Measurements from ENCODE around the gene AVEN. TPM values are rescaled to one million over a fixed set of nuclear protein-coding genes. Genes with fewer than 3 reads are reported as not detected.
A peak's percentile ranks its signal among the peaks of the same experiment; 100 is the strongest.

Gene AVEN
- total and polyA plus RNA-seq, 9 of the 15 experiments (the other 6 are each of a cell fraction or from before 2014, with no cell fraction given): 1.5 to 6.4 (median 4.7) TPM

DNA sequence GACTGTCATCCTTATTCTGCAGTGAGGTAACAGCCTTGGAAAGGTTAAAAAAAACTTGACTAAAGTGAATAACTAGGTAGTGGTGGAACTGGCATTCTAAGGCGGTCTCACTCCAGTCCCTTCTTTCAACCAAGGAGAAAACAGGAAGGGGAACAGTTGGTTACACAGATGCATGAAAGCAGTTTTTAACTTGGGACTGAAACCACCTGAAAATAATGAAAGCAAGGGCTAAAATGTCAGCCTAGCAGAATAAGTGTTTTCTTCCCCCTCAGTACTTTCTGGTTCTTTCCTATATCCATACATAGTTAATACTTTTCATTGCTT is 748 bp upstream of the AVEN start (continued):
- TF ChIP-seq, protein P1, sequence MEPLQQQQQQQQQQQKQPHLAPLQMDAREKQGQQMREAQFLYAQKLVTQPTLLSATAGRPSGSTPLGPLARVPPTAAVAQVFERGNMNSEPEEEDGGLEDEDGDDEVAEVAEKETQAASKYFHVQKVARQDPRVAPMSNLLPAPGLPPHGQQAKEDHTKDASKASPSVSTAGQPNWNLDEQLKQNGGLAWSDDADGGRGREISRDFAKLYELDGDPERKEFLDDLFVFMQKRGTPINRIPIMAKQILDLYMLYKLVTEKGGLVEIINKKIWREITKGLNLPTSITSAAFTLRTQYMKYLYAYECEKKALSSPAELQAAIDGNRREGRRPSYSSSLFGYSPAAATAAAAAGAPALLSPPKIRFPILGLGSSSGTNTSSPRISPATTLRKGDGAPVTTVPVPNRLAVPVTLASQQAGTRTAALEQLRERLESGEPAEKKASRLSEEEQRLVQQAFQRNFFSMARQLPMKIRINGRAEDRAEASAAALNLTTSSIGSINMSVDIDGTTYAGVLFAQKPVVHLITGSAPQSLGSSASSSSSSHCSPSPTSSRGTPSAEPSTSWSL (CRISPR knock-in tag; IDR thresholded peaks at IDR 0.05; ENCODE audit: borderline replicate concordance): no peak
- TF ChIP-seq TAF9B (IDR thresholded peaks at IDR 0.05; ENCODE audit: partially characterized antibody): no peak

DNA sequence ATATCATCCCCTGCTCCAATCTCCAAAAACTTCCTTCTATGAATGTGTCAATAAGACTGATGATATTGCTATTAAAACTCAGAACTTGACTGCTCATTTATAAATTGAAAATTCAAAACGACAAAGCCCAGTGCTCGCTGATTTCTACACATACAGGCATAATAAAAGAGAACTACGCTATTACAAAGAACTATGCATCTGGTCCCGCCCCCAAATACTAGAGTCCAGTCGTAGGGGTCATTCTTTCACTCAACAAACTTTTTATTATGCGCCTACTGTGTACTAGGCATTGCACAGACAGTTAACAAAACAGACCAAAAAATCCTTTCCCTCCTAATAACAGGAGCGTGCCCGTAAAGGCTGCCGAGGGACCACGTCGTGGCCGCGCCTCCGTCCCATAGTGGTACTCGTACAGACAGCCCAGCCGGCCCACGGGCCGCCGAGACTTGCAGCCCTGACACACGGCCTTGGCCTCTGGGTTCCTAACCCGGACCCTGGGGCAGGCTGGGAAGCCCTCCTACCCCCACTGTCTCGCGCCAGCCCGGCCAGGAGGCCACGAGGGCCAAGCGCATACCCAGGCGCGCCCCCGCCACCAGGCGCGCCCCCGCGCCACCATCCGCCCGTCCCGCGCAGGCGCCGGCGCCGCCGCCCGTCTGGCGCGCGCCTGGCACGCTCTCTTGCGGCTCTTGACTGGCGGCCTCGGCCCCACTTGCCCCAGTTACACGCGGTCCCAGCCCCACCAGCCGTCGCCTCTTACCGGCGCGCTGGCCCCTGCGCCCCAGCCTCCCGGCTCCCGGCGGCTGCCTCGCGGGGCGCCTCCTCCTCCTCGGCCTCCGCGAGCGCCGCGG is 757 bp downstream of the AVEN start:
- peak overlapping the region; percentile 100 for H2AFZ ChIP-seq (ENCODE audit: low read depth, low read length)
- BruUV-seq (replicated peaks): no TSS peak
- FAIRE-seq: peak; percentile 67
- no peaks in the 10 kb centered on the region for H3K79me2 ChIP-seq (ENCODE audit: control insufficient read depth, insufficient read depth, low read length)
- H3K27ac ChIP-seq (ENCODE audit: extremely low read depth, low read depth, low read length): peak overlapping the region; percentile 46; the same call in 2 of the 3 replicates
- H3K9me1 ChIP-seq (ENCODE audit: control insufficient read depth, insufficient read depth, low read length): no peaks in the 10 kb centered on the region
- peaks cover 3 to 12% of the 10 kb centered on the region in 2 experiments; a peak in 4 of 5 replicates for H3K4me1 ChIP-seq (replicated peaks in 1 of 2; ENCODE audit: control insufficient read depth in 2 of 2, insufficient read depth in 2 of 2, low read length in 2 of 2)
- peak overlapping the region; percentile 71 to 94 for H3K9ac ChIP-seq (ENCODE audit: insufficient read depth in 1 of 2, low read depth in 2 of 2, low read length in 2 of 2)
- ChIA-PET CTCF (ENCODE audit: low intra/inter-chr PET ratio) (no interaction called here), POLR2A (interaction anchor here (0.6 kb wide), 1 partner anchor 58 kb away, joined by 3 read pairs; no protein-coding TSS in a partner anchor)
- ATAC-seq: peak; percentile 79
- H4K20me1 ChIP-seq (replicated peaks; ENCODE audit: control insufficient read depth, insufficient read depth, low read length): no peaks in the 10 kb centered on the region
- H3K4me2 ChIP-seq (ENCODE audit: insufficient read depth, low read length): peak overlapping the region; percentile 91
- peaks cover 14 to 15% of the 10 kb centered on the region in 2 experiments; a peak in 4 of 5 replicates for H3K27me3 ChIP-seq (ENCODE audit: control insufficient read depth in 2 of 2, insufficient read depth in 2 of 2, low read length in 2 of 2)
- no peaks in the 10 kb centered on the region for H3K36me3 ChIP-seq (ENCODE audit: control insufficient read depth, insufficient read depth, low read length)
- 1% methylated on average over 39 of the region's 70 CpGs for WGBS (ENCODE audit: insufficient coverage, low coverage, missing lambda C conversion rate)
- in situ Hi-C loops (cut with MboI) (no loop called here), intact Hi-C loops (cut with micrococcal nuclease) (no loop called here)
- H3K9me3 ChIP-seq (replicated peaks; ENCODE audit: control insufficient read depth, insufficient read depth, low read depth, low read length): no peaks in the 10 kb centered on the region
- H3K4me3 ChIP-seq: peak overlapping the region; percentile 63
- peak; percentile 68 to 76 (median 72) for DNase-seq (ENCODE audit: extremely low read depth in 1 of 4, low spot score in 3 of 4)
- TF ChIP-seq ZKSCAN1 (IDR thresholded peaks at IDR 0.05; ENCODE audit: low read depth, low read length): no peak
- TF ChIP-seq, protein P2, sequence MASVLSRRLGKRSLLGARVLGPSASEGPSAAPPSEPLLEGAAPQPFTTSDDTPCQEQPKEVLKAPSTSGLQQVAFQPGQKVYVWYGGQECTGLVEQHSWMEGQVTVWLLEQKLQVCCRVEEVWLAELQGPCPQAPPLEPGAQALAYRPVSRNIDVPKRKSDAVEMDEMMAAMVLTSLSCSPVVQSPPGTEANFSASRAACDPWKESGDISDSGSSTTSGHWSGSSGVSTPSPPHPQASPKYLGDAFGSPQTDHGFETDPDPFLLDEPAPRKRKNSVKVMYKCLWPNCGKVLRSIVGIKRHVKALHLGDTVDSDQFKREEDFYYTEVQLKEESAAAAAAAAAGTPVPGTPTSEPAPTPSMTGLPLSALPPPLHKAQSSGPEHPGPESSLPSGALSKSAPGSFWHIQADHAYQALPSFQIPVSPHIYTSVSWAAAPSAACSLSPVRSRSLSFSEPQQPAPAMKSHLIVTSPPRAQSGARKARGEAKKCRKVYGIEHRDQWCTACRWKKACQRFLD (CRISPR knock-in tag; IDR thresholded peaks at IDR 0.05): peak; percentile 69; the same call in 1 of the 2 replicates
- no peak for TF ChIP-seq HLTF (IDR thresholded peaks at IDR 0.05)
- TF ChIP-seq, protein P3, sequence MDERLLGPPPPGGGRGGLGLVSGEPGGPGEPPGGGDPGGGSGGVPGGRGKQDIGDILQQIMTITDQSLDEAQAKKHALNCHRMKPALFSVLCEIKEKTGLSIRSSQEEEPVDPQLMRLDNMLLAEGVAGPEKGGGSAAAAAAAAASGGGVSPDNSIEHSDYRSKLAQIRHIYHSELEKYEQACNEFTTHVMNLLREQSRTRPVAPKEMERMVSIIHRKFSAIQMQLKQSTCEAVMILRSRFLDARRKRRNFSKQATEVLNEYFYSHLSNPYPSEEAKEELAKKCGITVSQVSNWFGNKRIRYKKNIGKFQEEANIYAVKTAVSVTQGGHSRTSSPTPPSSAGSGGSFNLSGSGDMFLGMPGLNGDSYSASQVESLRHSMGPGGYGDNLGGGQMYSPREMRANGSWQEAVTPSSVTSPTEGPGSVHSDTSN (CRISPR knock-in tag; IDR thresholded peaks at IDR 0.05; ENCODE audit: low read depth): no peak
- TF ChIP-seq, protein P3 (tag; conservative IDR thresholded peaks at IDR 0.05; ENCODE audit: low read depth): no peak
- TF ChIP-seq CCAR2 (IDR thresholded peaks at IDR 0.05; ENCODE audit: low read depth, low read length): no peak
- TF ChIP-seq, protein P4, sequence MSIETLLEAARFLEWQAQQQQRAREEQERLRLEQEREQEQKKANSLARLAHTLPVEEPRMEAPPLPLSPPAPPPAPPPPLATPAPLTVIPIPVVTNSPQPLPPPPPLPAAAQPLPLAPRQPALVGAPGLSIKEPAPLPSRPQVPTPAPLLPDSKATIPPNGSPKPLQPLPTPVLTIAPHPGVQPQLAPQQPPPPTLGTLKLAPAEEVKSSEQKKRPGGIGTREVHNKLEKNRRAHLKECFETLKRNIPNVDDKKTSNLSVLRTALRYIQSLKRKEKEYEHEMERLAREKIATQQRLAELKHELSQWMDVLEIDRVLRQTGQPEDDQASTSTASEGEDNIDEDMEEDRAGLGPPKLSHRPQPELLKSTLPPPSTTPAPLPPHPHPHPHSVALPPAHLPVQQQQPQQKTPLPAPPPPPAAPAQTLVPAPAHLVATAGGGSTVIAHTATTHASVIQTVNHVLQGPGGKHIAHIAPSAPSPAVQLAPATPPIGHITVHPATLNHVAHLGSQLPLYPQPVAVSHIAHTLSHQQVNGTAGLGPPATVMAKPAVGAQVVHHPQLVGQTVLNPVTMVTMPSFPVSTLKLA (conservative IDR thresholded peaks at IDR 0.05): 0 out of 4 replicates have a peak, but pooled peaks of 1 of the 2 experiments have one; percentile 20
- TF ChIP-seq, protein P5, sequence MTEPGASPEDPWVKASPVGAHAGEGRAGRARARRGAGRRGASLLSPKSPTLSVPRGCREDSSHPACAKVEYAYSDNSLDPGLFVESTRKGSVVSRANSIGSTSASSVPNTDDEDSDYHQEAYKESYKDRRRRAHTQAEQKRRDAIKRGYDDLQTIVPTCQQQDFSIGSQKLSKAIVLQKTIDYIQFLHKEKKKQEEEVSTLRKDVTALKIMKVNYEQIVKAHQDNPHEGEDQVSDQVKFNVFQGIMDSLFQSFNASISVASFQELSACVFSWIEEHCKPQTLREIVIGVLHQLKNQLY (CRISPR knock-in tag; conservative IDR thresholded peaks at IDR 0.05): no peak
